Measurements from ENCODE around the gene ELK4.

GRCh38 chr1:205596876-205597275, 34.9 kb downstream of the ELK4 start:
- TF ChIP-seq CTCF (IDR thresholded peaks at IDR 0.05) (no peak), EZH2 (IDR thresholded peaks at IDR 0.05) (no peak)
